GM12864 (cell line): ENCODE results near the gene CGB7.
A peak's percentile ranks its signal among the peaks of the same experiment; 100 is the strongest.
"Not testable (repeated sequence)": the region's sequence is repeated elsewhere in the genome, so short reads cannot be mapped to it uniquely, and the experiment has no call there.

Experiments
- DNase-seq: peaks from one replicate; pipeline ENCODE4 v3.0.0-alpha.2; 2011; ENCODE audit warnings: low read depth
- H3K4me3 ChIP-seq: 2 replicates; pipeline ENCODE4 v1.5.1; 2011; ENCODE audit warnings: mild to moderate bottlenecking, low read depth, low read length, control low read depth
- TF ChIP-seq, protein P1 (sequence below): IDR thresholded peaks from 2 replicates; pipeline ENCODE4 v1.5.1; 2011; ENCODE audit warnings: low read depth, mild to moderate bottlenecking, moderate library complexity, low read length, control low read depth, inconsistent platforms; ENCODE audit errors: missing control alignments

CGB7 gene

DNA sequence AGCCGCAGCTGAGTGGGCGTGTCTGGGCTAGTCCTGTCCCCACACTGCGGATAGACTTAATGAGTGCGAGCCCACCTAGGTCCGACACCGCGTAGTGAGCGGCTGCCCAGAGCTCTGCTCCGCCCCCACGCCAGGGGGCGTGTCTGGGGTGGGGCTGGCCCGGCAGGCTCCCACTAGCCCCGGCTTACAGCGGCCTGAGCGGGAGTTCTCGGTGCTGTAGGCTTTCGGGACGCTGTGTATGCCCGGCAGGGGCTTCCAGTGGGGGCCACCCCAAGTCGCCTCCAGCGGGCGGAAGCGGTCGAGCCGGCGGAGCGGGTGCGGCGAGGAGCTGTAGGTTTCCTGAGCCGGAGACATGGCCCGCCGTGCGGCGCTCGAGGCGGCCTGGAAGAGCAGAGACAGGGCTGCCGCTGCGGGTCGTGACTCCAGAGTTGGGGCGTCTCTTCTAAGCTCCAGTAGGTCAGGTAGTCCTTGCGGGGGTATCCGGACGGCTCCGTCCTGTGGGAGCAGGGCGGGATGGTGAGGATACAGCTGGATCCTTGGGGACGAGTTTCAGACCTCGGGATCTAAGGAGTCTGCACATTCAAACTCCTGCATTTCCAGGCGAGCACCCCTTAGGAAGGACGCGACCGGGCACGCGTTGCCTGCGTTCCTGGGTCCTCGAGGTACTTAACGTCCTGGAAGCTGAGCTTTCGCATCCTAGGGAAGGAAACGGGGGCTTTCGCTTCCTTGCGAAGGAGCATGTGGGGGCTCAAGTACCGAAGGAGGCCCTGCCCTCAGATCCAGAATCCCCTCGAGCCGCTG, 1.2 kb downstream of the CGB7 start:
- DNase-seq: no peak
- peak overlapping the region; percentile 46 for H3K4me3 ChIP-seq

DNA sequence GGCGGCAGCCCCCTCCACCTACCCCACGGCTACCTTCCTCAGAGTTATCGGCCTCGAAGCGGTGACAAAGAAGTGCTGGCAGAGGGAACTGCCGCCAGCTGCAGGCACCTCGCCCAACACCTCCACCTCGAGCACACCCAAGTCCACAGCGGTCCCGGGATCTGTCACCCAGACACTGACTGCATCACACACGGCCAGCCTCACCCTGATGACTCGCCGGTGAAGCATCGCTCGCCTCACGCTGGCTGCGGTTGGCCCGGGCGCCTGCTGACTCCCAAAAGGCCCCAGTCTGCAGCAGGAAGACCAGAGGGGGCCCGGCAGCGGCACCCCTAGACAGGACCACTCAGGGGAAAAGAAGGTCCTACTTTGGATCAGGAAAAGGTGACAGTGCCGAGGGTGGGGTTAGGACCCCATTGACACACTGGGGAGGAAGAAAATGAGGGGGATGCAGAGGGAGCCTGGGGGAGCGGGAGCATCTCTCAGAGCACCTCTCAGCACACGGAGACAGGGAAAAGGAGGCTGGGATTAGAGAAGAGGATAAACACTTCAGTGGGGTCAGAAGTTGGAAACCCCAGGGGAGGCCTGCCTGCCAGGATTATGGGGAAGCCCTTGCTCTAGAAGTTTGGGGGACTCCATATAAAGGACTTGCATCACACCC, 7.0 kb downstream of the CGB7 start:
- not testable (repeated sequence) for DNase-seq

More for the DNA sequence above, 1.2 kb downstream of the CGB7 start:
- TF ChIP-seq, protein P1, sequence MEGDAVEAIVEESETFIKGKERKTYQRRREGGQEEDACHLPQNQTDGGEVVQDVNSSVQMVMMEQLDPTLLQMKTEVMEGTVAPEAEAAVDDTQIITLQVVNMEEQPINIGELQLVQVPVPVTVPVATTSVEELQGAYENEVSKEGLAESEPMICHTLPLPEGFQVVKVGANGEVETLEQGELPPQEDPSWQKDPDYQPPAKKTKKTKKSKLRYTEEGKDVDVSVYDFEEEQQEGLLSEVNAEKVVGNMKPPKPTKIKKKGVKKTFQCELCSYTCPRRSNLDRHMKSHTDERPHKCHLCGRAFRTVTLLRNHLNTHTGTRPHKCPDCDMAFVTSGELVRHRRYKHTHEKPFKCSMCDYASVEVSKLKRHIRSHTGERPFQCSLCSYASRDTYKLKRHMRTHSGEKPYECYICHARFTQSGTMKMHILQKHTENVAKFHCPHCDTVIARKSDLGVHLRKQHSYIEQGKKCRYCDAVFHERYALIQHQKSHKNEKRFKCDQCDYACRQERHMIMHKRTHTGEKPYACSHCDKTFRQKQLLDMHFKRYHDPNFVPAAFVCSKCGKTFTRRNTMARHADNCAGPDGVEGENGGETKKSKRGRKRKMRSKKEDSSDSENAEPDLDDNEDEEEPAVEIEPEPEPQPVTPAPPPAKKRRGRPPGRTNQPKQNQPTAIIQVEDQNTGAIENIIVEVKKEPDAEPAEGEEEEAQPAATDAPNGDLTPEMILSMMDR: no peak

DNA sequence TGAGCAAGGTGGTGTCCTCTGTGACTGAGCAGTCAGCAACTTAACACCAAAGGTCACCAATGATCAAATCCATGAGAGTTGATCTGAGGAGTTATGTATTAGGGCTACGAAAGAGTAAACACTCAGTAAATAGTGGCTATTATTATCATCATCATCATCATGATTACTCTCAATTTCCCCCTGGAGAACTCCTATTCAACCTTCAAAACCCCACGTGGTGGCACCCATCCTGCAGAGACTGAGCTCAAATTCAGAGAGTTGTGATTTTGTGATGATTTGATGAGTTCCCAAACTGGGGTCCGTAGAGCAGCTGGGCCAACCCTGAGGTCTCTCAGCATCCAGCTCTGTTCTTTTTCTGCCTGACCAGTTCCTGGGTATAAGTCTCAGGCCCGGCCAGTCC, 7.7 kb downstream of the CGB7 start:
- not testable (repeated sequence) for H3K4me3 ChIP-seq, DNase-seq

More for the DNA sequence above, 7.0 kb downstream of the CGB7 start:
- not testable (repeated sequence) for H3K4me3 ChIP-seq

DNA sequence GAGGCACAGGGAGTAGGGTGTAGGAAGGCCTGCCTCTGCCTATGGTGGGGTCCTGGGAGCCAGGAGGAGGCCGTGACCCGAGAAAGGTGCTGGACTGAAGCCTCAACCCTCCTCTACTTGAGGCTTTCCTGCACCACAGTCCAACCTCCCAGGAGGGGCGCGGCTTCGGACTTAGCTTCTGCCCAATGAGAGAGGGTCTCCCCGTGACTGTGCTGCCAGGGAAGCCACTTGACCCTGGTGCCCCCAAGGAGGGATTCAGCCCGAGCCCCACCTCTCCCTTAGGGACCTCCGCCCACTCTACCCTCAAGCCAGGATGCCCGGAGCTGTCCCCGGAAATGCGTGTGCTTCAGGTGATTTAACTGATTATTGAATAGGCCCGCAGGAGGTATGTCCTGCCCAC, 8.5 kb downstream of the CGB7 start, which contains the start of gene CGB8:
CGB8 (minus strand) TSS at position 101 of the 400 bp plus-strand sequence. CDS start 372 bp downstream, outside the sequence.
- not testable (repeated sequence) for DNase-seq, H3K4me3 ChIP-seq

DNA sequence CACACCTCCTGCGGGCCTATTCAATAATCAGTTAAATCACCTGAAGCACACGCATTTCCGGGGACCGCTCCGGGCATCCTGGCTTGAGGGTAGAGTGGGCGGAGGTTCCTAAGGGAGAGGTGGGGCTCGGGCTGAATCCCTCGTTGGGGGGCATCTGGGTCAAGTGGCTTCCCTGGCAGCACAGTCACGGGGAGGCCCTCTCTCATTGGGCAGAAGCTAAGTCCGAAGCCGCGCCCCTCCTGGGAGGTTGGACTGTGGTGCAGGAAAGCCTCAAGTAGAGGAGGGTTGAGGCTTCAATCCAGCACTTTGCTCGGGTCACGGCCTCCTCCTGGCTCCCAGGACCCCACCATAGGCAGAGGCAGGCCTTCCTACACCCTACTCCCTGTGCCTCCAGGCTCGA, 14.0 kb downstream of the CGB7 start, which contains the start of gene CGB5:
CGB5 (plus strand) TSS at position 301 of the 400 bp plus-strand sequence. CDS start 362 bp downstream, outside the sequence.
- DNase-seq, H3K4me3 ChIP-seq: not testable (repeated sequence)

DNA sequence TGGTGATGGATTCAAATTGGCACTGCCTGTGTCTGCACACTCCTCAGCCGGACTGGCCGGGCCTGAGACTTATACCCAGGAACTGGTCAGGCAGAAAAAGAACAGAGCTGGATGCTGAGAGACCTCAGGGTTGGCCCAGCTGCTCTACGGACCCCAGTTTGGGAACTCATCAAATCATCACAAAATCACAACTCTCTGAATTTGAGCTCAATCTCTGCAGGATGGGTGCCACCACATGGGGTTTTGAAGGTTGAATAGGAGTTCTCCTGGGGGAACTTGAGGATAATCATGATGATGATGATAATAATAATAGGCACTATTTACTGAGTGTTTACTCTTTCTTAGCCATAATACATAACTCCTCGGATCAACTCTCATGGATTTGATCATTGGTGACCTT, 14.9 kb downstream of the CGB7 start:
- H3K4me3 ChIP-seq, DNase-seq: not testable (repeated sequence)

DNA sequence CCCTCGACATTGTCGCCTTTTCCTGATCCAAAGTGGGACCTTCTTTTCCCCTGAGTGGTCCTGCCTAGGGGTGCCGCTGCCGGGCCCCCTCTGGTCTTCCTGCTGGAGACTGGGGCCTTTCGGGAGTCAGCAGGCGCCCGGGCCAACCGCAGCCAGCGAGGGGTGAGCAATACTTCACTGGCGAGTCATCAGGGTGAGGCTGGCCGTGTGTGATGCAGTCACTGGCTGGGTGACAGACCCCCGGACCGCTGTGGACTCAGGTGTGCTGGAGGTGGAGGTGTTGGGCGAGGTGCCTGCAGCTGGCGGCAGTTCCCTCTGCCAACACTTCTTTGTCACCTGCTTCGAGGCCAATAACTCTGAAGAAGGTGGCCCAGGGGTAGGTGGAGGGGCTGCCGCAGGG, 15.4 kb downstream of the CGB7 start:
- TF ChIP-seq, protein P1: no peak
- H3K4me3 ChIP-seq: no peak overlapping the region
- DNase-seq: no peak

DNA sequence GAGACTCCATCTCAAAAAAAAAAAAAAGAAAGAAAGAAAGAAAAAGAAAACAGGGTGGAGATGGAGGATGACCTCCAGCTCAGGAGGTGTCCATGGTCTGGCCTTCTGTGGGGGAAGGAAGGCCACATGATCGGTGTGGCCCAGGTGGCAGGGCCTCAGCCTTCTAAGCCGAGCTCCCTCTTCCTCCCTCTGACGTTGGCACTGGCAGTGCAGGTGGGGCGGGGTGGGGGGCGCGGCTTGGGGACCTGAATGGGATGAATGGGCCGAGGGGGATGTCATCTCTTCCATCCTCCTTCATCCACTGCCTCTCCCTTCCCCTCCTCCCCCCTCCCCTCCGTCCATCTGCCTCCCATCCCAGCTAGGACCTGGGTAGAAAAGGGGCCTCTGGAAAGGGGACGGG, 17.8 kb downstream of the CGB7 start:
- not testable (repeated sequence) for H3K4me3 ChIP-seq, DNase-seq

DNA sequence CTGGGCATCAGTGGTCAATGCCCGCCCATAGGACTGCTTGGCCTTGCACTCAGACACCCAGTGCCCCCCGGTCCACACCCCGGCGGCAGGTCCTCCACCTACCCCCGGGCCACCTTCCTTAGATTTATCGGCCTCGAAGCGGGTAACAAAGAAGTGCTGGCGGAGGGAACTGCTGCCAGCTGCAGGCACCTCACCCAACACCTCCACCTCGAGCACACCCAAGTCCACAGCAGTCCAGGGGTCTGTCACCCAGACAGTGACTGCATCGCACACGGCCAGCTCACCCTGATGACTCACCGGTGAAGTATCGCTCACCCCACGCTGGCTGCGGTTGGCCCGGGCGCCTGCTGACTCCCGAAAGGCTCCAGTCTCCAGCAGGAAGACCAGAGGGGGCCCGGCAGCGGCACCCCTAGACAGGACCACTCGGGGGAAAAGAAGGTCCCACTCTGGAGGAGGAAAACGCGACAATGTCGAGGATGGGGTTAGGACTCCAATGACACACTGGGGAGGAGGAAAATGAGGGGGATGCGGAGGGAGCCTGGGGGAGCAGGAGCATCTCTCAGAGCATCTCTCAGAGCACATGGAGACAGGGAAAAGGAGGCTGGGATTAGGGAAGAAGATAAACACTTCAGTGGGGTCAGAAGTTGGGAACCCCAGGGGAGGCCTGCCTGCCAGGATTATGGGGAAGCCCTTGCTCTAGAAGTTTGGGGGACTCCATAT, 18.8 kb downstream of the CGB7 start:
- not testable (repeated sequence) for H3K4me3 ChIP-seq, DNase-seq

DNA sequence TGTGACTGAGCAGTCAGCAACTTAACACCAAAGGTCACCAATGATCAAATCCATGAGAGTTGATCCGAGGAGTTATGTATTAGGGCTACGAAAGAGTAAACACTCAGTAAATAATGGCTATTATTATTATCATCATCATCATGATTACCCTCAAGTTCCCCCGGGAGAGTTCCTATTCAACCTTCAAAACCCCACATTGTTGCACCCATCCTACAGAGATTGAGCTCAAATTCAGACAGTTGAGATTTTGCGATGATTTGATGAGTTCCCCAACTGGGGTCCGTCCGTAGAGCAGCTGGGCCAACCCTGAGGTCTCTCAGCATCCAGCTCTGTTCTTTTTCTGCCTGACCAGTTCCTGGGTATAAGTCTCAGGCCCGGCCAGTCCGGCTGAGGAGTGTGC, 19.4 kb downstream of the CGB7 start:
- not testable (repeated sequence) for H3K4me3 ChIP-seq, DNase-seq

DNA sequence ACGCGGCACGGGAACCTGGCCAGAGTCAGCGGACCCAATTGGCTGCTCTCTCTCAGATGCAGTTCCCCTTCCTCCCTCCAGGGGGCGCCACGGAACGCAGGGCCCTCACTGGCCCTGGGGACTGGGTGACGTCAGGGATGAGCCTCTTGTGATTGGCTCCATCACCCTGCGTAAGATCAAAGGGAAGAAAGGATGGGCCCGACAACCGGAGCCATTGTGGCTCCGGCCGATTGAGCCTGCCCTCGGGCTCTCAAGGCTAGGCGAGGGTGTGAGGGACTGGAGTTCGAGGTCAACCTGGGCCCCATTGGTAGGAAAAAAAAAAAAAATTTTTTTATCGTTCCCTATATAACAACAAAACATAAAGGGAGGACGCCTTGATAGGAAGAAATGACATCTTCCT, 20.7 kb downstream of the CGB7 start, which contains the start of gene CGB1:
CGB1 (minus strand) TSS at position 81 of the 400 bp plus-strand sequence. CDS start 184 bp downstream, outside the sequence.
- TF ChIP-seq, protein P1: peak; percentile 60
- not testable (repeated sequence) for DNase-seq

More for the DNA sequence above, 20.7 kb downstream of the CGB7 start, which contains the start of gene CGB1:
- not testable (repeated sequence) for H3K4me3 ChIP-seq
